IgD-negative memory B cell (primary cell): ENCODE results near the gene FUT8. TPM values are rescaled to one million over a fixed set of nuclear protein-coding genes. Genes with fewer than 3 reads are reported as not detected.

Experiments used
- H3K27ac Mint-ChIP-seq, 3 donors: one replicate each; pipeline ENCODE4 v1.8.0; 2020 to 2022; ENCODE audit warnings: mild to moderate bottlenecking in 3 of 3, mixed read lengths in 3 of 3, moderate library complexity in 1 of 3
- H3K27me3 Mint-ChIP-seq: one replicate; pipeline ENCODE4 v1.8.0; 2021; ENCODE audit warnings: mixed read lengths
- H3K36me3 Mint-ChIP-seq: one replicate; pipeline ENCODE4 v1.8.0; 2020; ENCODE audit warnings: mild to moderate bottlenecking, mixed read lengths
- H3K4me1 Mint-ChIP-seq, 3 donors: one replicate each; pipeline ENCODE4 v1.8.0; 2020 to 2022; ENCODE audit warnings: mixed read lengths in 3 of 3, mild to moderate bottlenecking in 1 of 3
- H3K4me3 Mint-ChIP-seq, 4 donors: one replicate each; pipeline ENCODE4 v1.8.0; 2020 to 2022; ENCODE audit warnings: mild to moderate bottlenecking in 4 of 4, mixed read lengths in 4 of 4, moderate library complexity in 3 of 4
- H3K9me3 Mint-ChIP-seq, 3 donors: one replicate each; pipeline ENCODE4 v1.8.0; 2020 to 2021; ENCODE audit warnings: mixed read lengths in 3 of 3, mild to moderate bottlenecking in 1 of 3
- polyA plus RNA-seq: library from polyadenylated mRNA; unstranded; fragments of 300-500 nt; fragmentation: Illumina TruSeq; gene quantifications from one replicate; pipeline ENCODE4 v1.2.3, GENCODE V29; 2021

The FUT8 gene
- polyA plus RNA-seq, 1 donor from 2014 or later = 14.0 TPM

DNA sequence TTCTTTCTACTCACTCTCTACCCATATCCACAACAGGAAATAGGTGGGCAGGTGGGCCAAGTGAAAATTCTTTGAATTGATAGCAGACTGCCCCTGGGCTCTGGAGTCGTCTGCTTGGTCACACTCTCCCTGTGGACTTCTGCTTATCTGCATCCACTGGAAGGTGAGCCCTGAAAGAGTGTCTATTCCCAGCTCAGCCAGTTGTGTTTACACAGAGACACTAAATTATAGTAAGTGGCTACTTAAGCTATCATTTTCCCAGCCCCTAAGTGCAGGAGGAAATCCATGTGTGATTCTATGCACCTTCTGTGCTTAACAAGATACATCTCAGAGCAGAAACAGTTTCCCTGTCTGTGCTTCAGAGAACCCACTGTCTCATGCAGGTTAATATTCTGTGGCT, 338.4 kb downstream of the FUT8 start:
- H3K27me3 Mint-ChIP-seq = no peaks in the 10 kb centered on the region
- H3K4me3 Mint-ChIP-seq = no peak overlapping the region
- peak overlapping the region in 1 of 3 donors; percentile 3 for H3K27ac Mint-ChIP-seq
- peaks cover 0 to 8% (median 0%) of the 10 kb centered on the region in 3 donors for H3K9me3 Mint-ChIP-seq
- no peaks in the 10 kb centered on the region for H3K36me3 Mint-ChIP-seq
- H3K4me1 Mint-ChIP-seq = peaks cover 0 to 4% (median 1%) of the 10 kb centered on the region in 3 donors

DNA sequence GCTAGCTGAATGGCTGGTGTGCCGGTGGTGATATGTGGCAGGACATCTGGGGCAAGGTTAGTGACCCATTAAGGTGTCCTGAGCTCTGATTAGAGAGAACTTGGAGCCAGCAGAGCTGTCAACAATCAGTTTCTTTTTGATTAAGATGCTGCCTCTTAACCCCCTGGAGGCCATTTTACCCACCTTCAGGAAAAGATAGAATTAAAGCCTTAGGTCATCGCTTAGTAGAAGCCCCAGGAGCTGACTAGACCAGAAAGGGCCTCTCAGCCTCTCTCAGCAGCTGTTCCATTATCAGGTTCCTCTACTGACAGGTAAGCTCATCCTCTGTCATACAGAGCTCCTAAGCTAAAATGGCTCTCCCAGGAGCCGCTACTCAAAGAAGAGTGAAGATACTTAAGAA, 339.0 kb downstream of the FUT8 start:
- Mint-ChIP-seq H3K4me3 (no peak overlapping the region), H3K27me3 (no peaks in the 10 kb centered on the region), H3K27ac (peak overlapping the region in 2 of 3 donors; percentile 3), H3K36me3 (no peaks in the 10 kb centered on the region), H3K4me1 (peaks cover 0 to 4% (median 1%) of the 10 kb centered on the region in 3 donors), H3K9me3 (peaks cover 0 to 5% (median 0%) of the 10 kb centered on the region in 3 donors)

DNA sequence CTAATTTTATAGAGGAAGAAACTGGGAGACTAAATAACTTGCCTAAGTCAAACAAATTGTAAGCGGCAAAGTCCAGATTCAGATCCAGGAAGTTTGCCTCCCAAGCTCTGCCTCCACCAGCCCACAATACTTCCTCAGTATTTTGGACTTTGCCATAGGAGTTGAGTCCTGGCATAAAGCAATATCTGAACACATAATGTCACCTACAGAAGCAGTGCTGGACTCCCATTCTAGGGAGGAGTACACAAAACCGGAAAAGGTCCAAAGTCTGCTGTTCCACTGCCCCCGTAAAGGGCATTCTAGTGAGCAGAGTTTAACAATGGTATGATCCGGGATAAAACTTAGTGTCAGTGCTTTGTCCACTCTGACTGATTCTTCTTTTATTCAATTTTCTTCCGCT, 340.5 kb downstream of the FUT8 start:
- no peak overlapping the region for H3K4me3 Mint-ChIP-seq
- no peaks in the 10 kb centered on the region for H3K9me3 Mint-ChIP-seq
- H3K27ac Mint-ChIP-seq = no peak overlapping the region
- H3K36me3 Mint-ChIP-seq = no peaks in the 10 kb centered on the region
- no peaks in the 10 kb centered on the region for H3K27me3 Mint-ChIP-seq
- peaks cover 0 to 4% (median 1%) of the 10 kb centered on the region in 3 donors for H3K4me1 Mint-ChIP-seq

DNA sequence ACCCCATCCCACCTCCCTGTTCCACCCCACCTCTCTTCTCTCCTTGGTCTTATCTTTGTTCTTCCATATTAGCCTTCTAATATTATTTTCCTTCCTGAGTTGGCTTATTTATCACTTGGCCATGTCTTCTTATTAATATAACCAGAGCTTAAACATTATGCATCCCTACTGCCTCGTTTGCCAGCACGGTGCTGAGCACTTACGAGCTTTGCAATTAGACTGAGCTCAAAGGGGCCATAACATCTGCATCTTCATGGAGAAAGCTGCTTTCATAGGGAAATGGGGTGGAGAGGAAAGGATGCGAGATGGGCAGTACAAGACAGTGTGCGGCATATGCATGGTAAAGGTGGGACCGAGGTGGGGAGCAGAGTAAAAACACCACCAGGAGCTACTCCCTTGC, 342.8 kb downstream of the FUT8 start:
- Mint-ChIP-seq H3K27me3 (no peaks in the 10 kb centered on the region), H3K9me3 (peaks cover 0 to 3% (median 0%) of the 10 kb centered on the region in 3 donors), H3K4me3 (no peak overlapping the region), H3K27ac (no peak overlapping the region), H3K36me3 (no peaks in the 10 kb centered on the region), H3K4me1 (peaks cover 0 to 1% (median 0%) of the 10 kb centered on the region in 3 donors)

DNA sequence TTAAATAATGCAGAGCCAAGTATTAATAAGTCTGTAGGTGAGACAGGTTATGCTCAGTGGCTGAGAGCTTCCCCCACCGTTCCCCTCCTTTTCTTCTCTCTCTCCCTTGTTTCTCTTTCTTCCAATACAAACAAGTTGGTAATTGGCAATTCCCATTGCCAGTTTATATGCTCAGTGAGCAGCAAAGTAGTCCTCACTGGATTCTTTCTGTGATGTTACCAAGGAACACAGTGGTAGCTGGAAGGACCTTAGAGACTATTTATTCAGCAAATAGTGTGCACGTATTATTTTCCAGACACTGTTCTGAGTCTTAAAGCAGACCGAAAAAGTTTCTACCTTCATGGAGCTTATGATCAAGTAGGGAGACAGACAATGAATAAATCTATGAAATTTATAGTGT, 344.4 kb downstream of the FUT8 start:
- Mint-ChIP-seq H3K36me3 (no peaks in the 10 kb centered on the region), H3K27me3 (no peaks in the 10 kb centered on the region), H3K27ac (no peak overlapping the region), H3K4me3 (no peak overlapping the region), H3K4me1 (peaks cover 0 to 1% (median 0%) of the 10 kb centered on the region in 3 donors), H3K9me3 (peaks cover 0 to 3% (median 0%) of the 10 kb centered on the region in 3 donors)

DNA sequence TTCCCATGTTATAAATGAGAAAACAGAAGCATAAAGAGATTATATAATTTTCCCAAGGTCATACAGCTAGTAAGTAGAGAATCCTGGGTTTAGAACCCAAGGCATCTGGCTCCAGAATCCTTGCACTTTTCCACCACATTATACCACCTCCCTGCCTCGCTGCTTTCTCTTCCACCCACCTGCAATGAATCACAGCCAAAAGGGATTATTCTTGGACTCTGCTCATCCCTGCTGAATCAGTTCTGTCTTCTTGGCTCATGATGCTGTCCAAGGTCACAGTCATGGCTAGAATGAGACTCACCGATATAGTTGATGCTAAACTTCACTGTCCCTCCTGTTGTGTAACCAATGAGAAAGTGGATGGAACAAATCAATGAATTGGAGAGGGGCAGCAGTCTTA, 356.6 kb downstream of the FUT8 start:
- no peak overlapping the region for H3K4me3 Mint-ChIP-seq
- H3K27me3 Mint-ChIP-seq = peaks cover 1% of the 10 kb centered on the region
- H3K27ac Mint-ChIP-seq = no peak overlapping the region
- no peaks in the 10 kb centered on the region for H3K36me3 Mint-ChIP-seq
- no peaks in the 10 kb centered on the region for H3K4me1 Mint-ChIP-seq
- peaks cover 2 to 10% (median 5%) of the 10 kb centered on the region in 3 donors for H3K9me3 Mint-ChIP-seq

DNA sequence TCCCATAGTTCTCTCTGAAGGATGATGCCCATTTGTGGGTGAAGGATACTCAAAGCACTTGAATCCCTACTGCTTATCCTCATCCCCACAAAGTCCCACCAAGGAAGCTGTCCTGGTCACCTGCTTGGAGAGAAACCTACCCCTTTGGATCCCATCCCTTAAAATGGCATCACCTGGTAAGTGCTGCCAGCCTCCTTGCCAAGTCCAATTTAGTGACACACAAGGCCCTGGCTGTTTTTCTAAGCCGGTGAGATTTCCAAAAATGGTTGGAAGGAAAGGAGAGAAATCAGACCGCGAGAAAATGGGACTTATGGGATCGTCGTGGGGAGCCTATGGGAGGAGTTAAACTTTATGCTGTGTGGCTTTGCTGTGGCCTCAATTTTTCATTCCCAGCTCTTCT, 358.2 kb downstream of the FUT8 start:
- peaks cover 1% of the 10 kb centered on the region for H3K27me3 Mint-ChIP-seq
- H3K27ac Mint-ChIP-seq = no peak overlapping the region
- peaks cover 3 to 10% (median 5%) of the 10 kb centered on the region in 3 donors for H3K9me3 Mint-ChIP-seq
- H3K4me3 Mint-ChIP-seq = no peak overlapping the region
- no peaks in the 10 kb centered on the region for H3K4me1 Mint-ChIP-seq
- H3K36me3 Mint-ChIP-seq = no peaks in the 10 kb centered on the region

DNA sequence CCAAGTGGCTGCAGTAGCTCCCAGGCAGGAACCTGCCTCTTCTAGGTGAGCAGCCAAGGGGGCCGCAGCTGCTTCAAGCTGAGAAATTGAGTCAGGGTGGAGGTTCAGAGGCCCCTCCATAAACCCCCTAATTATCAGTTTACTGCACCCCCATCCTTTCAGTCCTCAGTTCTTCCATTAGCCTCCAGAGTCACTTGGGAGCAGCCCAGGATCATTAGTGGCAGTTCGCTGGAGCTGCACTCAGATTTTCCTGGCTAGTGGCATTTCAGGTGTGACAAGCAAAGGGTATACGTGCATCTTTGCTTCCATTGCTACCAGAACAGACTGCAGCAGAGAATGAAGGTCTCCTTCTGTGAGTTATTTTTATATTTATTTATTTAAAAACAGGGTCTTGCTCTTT, 358.7 kb downstream of the FUT8 start:
- no peak overlapping the region for H3K4me3 Mint-ChIP-seq
- H3K4me1 Mint-ChIP-seq = no peaks in the 10 kb centered on the region
- peak overlapping the region in 1 of 3 donors; percentile 16 for H3K27ac Mint-ChIP-seq
- peaks cover 1% of the 10 kb centered on the region for H3K27me3 Mint-ChIP-seq
- no peaks in the 10 kb centered on the region for H3K36me3 Mint-ChIP-seq
- peaks cover 3 to 10% (median 5%) of the 10 kb centered on the region in 3 donors for H3K9me3 Mint-ChIP-seq

DNA sequence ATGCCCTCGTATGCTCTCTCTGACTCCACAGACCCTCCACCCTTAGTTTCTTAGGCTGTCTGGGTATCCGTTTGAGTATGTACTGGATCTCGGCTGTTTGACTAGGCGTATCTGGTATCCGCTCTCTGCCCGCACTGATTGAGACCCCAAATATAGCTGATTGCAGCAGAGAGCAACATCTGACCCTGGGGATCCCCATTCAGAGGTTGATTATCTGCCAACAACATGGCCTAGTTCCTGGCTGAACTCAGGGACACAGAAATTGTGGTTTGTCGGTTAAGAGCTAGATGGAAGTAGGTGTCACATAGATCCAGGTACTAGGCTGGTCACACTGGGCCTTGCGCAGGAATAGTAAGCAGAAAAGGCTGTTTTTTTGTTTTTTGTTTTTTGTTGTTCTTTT, 359.9 kb downstream of the FUT8 start:
- H3K36me3 Mint-ChIP-seq = no peaks in the 10 kb centered on the region
- H3K9me3 Mint-ChIP-seq = peaks cover 3 to 10% (median 5%) of the 10 kb centered on the region in 3 donors
- H3K4me3 Mint-ChIP-seq = no peak overlapping the region
- no peaks in the 10 kb centered on the region for H3K4me1 Mint-ChIP-seq
- H3K27me3 Mint-ChIP-seq = no peaks in the 10 kb centered on the region
- no peak overlapping the region for H3K27ac Mint-ChIP-seq

DNA sequence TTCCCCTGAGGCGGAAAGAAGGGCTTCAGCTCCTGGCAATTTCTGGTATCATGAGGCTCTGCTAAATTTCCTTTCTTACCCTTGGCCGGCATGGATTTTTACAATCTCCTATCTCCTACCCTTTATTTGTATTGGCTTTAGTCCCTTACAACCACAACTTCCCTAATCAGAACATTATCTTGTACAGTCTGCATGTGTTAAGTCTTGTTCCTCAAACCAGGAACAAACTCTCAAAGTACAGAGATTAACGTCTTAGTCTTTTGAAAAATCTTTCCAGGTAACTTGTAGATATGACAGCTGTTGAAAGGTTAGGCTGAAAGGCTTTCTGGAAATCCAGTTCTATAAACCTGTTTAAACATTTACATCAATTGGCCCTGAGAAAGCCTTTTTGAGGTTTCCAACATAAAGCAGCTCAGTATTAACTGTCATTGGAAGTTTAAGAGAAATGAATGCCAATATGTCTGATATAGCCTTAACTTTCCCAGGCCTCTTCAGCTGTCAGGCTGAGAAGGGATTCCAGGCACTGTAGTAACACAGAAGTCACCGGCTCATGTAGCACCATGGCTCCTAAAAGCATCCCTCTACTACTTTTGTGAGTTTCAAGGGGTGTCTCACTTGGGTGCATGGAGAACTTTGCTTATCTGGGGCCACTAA, 360.5 kb downstream of the FUT8 start:
- Mint-ChIP-seq H3K9me3 (peaks cover 2 to 8% (median 5%) of the 10 kb centered on the region in 3 donors), H3K27me3 (no peaks in the 10 kb centered on the region), H3K36me3 (no peaks in the 10 kb centered on the region), H3K4me1 (no peaks in the 10 kb centered on the region), H3K4me3 (no peak overlapping the region), H3K27ac (no peak overlapping the region)

DNA sequence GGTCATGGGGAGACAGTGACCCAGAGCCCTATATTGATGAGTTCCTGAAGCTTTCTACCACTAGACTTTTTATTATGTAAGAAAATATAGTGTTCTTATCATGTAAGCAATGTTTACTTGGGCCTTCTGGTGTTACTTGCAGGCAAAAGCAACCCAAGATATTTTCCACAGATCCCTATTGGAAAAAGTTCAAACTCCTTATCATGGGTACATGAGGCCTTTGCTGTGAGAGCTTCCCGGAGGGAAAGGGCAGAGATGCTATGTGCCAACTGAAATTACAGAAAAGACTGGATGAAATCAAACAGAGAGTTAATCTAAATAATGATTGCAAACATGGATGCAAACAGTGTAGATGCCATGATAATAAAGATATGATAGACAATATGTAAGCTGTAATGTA, 361.5 kb downstream of the FUT8 start:
- Mint-ChIP-seq H3K4me3 (no peak overlapping the region), H3K36me3 (no peaks in the 10 kb centered on the region)

DNA sequence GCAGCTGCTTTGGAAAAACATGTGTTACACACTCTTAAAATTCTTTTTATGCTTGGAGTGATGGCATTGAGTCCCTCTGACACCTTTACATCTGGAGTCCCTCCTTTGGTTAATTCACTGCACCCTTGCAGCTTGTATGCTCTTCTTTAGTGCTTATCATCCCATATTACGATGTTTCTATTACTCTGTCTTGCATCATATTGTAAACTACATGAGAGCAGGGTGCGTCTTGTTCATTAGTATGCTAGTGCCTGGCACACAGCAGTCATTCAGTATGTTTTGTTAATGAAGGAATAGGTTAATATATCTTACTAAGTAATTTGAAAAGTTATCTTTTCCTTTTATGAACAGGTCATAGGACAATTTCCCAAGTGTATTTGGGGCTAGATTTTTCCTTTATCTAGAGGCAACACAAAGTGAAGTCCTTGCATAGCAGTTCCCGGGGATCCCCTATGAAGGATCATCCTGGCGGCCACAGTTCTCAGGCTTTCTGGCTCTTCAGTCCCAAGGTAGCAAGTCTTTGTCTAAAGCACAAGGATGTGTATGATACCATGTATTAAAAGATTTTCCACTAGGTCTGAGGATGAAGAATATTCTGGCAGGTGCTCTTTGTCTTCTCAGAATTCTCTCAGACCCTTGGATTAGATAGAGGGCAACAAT, 363.8 kb downstream of the FUT8 start:
- H3K9me3 Mint-ChIP-seq = peaks cover 0 to 2% (median 0%) of the 10 kb centered on the region in 3 donors
- no peak overlapping the region for H3K27ac Mint-ChIP-seq
- no peaks in the 10 kb centered on the region for H3K27me3 Mint-ChIP-seq
- H3K4me3 Mint-ChIP-seq = no peak overlapping the region
- no peaks in the 10 kb centered on the region for H3K4me1 Mint-ChIP-seq
- no peaks in the 10 kb centered on the region for H3K36me3 Mint-ChIP-seq

More for the DNA sequence above, 361.5 kb downstream of the FUT8 start:
- Mint-ChIP-seq H3K27ac (no peak overlapping the region), H3K27me3 (no peaks in the 10 kb centered on the region), H3K9me3 (peaks cover 2 to 3% (median 2%) of the 10 kb centered on the region in 3 donors), H3K4me1 (no peaks in the 10 kb centered on the region)

DNA sequence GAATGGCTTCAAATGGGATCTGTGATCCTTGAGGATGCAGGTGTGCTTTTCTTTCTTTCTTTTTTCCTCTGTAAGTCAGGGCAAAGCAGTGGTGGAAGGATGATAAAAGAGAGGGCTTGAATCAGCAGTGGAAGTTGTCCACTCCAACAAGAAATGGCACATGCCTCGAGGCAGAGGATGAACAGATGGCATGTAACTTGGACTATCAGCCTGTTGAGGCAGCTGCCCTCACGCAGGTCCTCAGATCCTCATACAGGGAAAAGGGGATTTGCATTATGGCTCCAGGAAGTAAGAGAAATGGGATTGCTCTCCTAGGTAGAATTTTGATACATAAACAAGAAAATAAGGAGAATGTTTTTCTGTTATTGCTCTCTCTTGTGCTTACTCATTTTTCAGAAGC, 368.0 kb downstream of the FUT8 start:
- Mint-ChIP-seq H3K9me3 (no peaks in the 10 kb centered on the region), H3K27me3 (no peaks in the 10 kb centered on the region), H3K36me3 (peaks cover under 1% of the 10 kb centered on the region), H3K4me1 (no peaks in the 10 kb centered on the region), H3K27ac (no peak overlapping the region), H3K4me3 (no peak overlapping the region)

DNA sequence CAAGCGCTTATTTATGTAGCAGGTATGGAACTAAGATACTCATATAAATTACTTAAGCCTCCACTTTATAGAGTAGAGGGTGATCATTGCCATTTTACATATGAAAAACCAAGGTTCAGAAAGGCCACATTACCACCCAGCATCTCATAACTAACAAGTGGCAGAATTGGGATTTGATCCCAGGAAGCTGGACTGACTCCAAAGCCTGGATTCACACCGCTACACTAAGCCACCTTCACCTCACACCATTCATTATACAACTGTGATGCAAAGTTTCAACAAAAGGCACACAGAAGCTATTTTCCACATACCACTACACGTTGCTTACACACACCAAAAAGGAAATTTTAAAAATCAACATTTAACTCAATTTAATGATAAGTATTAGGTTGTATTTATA, 370.6 kb downstream of the FUT8 start:
- Mint-ChIP-seq H3K9me3 (no peaks in the 10 kb centered on the region), H3K4me3 (no peak overlapping the region), H3K4me1 (no peaks in the 10 kb centered on the region), H3K27me3 (no peaks in the 10 kb centered on the region), H3K27ac (no peak overlapping the region), H3K36me3 (peaks cover 3% of the 10 kb centered on the region)

DNA sequence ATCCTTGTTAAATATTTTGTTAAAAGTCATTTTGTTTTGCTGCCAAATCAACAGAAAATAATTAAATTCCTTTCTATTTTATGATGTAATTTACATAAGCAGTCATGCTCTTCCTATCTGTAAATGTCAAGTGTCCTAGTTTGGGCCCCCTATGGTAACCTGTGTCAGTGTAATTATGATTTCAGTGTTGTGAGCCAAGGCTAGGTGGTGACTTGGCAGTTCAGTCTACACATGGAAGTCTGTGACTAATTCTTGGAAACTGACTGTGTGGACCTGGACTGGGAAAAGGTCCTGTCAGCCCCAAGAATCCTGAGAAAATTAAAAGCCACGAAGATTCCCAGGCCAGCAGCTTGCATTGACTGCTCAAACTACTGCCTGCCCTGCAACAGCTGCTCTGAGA, 371.0 kb downstream of the FUT8 start:
- no peaks in the 10 kb centered on the region for H3K4me1 Mint-ChIP-seq
- H3K27ac Mint-ChIP-seq = no peak overlapping the region
- peaks cover 3% of the 10 kb centered on the region for H3K36me3 Mint-ChIP-seq
- no peaks in the 10 kb centered on the region for H3K27me3 Mint-ChIP-seq
- H3K4me3 Mint-ChIP-seq = no peak overlapping the region
- no peaks in the 10 kb centered on the region for H3K9me3 Mint-ChIP-seq

DNA sequence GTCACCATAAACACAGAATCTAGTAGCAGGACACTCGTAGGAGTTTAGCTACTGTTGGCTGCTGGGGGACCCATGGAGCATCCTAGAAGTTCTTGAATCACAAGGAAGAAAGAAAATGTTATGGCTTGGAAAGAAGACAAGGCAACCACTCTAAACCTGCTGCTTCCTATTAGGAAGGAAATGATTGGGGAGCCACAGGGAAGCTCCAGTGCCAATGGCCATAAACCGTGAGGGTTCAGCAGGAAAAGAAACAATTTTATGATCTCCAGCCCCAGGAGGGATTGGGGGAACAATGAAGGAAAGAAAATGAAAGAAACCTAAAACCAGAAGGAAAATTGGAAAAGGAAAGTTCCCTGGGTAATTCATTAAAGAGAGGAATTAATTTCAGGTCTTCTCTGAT, 372.0 kb downstream of the FUT8 start:
- no peaks in the 10 kb centered on the region for H3K4me1 Mint-ChIP-seq
- H3K36me3 Mint-ChIP-seq = peaks cover 3% of the 10 kb centered on the region
- no peaks in the 10 kb centered on the region for H3K9me3 Mint-ChIP-seq
- H3K4me3 Mint-ChIP-seq = no peak overlapping the region
- peaks cover 3% of the 10 kb centered on the region for H3K27me3 Mint-ChIP-seq
- H3K27ac Mint-ChIP-seq = no peak overlapping the region
